ENCODE measurements around the gene SGIP1.
"Not testable (repeated sequence)": the region's sequence is repeated elsewhere in the genome, so short reads cannot be mapped to it uniquely, and the experiment has no call there.

DNA sequence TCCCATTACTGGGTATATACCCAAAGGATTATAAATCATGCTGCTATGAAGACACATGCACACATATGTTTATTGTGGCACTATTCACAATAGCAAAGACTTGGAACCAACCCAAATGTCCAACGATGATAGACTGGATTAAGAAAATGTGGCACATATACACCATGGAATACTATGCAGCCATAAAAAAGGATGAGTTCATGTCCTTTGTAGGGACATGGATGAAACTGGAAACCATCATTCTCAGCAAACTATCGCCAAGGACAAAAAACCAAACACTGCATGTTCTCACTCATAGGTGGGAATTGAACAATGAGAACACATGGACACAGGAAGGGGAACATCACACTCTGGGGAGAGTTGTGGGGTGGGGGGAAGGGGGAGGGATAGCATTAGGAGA is 251.8 kb downstream of the SGIP1 start:
- not testable (repeated sequence) for TF ChIP-seq POLR2A, CTCF, POLR2AphosphoS5 (IDR thresholded peaks at IDR 0.05)
